ENCODE measurements around the gene SLFN11. TPM values are rescaled to one million over a fixed set of nuclear protein-coding genes. Genes with fewer than 3 reads are reported as not detected.

Gene SLFN11
- total RNA-seq, 1 donor from 2014 or later = 0.25 TPM

DNA sequence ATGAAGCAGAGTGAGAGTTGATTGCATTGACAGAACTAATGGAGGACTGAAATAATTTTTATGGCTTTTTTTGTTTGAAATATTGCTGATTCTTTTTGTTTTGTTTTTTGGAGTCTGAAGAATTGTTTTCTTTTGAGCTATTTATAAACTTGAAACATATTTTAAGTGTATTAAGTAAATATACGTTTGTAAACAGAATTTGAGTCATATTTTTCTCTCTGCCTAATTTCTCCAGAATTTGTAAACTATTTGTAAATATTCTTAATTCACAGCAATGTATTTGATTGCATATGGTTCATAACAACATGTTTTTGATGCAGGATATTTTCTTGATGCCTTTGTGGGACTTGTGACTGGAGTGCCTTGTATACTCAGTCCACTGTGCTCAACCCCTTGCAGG is 50.7 kb downstream of the SLFN11 start:
- peaks cover 18% of the 10 kb centered on the region for H3K27me3 Mint-ChIP-seq (ENCODE audit: low read depth, unreplicated experiment)
- H4K20me1 ChIP-seq (ENCODE audit: insufficient read depth, low read length) = no peaks in the 10 kb centered on the region
- H3K27ac ChIP-seq (ENCODE audit: low read depth, low read length) = no peak overlapping the region
- peaks cover 3% of the 10 kb centered on the region for H3K27me3 ChIP-seq (ENCODE audit: insufficient read depth, low read length)
- H3K36me3 ChIP-seq (ENCODE audit: insufficient read depth, low read length) = no peaks in the 10 kb centered on the region
- no peak overlapping the region for H3K4me3 ChIP-seq (ENCODE audit: insufficient read depth, low read depth, low read length)
- no peaks in the 10 kb centered on the region for H3K4me1 Mint-ChIP-seq (ENCODE audit: low read depth, unreplicated experiment)
- no peak for DNase-seq (ENCODE audit: low read depth)
- H3K9me3 ChIP-seq (ENCODE audit: insufficient read depth, low read depth, low read length) = peaks cover 3% of the 10 kb centered on the region
- no peak overlapping the region for H3K9ac ChIP-seq (ENCODE audit: low read length)
- H3K27ac Mint-ChIP-seq (ENCODE audit: unreplicated experiment) = no peak overlapping the region
- H3K4me3 Mint-ChIP-seq (ENCODE audit: unreplicated experiment) = no peak overlapping the region
- no peaks in the 10 kb centered on the region for H3K36me3 Mint-ChIP-seq (ENCODE audit: low read depth, unreplicated experiment)
- TF ChIP-seq, protein P1, sequence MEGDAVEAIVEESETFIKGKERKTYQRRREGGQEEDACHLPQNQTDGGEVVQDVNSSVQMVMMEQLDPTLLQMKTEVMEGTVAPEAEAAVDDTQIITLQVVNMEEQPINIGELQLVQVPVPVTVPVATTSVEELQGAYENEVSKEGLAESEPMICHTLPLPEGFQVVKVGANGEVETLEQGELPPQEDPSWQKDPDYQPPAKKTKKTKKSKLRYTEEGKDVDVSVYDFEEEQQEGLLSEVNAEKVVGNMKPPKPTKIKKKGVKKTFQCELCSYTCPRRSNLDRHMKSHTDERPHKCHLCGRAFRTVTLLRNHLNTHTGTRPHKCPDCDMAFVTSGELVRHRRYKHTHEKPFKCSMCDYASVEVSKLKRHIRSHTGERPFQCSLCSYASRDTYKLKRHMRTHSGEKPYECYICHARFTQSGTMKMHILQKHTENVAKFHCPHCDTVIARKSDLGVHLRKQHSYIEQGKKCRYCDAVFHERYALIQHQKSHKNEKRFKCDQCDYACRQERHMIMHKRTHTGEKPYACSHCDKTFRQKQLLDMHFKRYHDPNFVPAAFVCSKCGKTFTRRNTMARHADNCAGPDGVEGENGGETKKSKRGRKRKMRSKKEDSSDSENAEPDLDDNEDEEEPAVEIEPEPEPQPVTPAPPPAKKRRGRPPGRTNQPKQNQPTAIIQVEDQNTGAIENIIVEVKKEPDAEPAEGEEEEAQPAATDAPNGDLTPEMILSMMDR (IDR thresholded peaks at IDR 0.05; ENCODE audit: insufficient read depth, low read depth, low read length) = no peak
- no peak for TF ChIP-seq EZH2 (IDR thresholded peaks at IDR 0.05; ENCODE audit: insufficient read depth, low read length)
- no peaks in the 10 kb centered on the region for H3K4me1 ChIP-seq (ENCODE audit: insufficient read depth, low read length)
- H2AFZ ChIP-seq (ENCODE audit: low read depth, low read length) = no peak overlapping the region
- H3K4me2 ChIP-seq (ENCODE audit: low read length) = no peak overlapping the region
- H3K79me2 ChIP-seq (ENCODE audit: insufficient read depth, low read length) = no peaks in the 10 kb centered on the region
- no peak for FAIRE-seq
- peaks cover 13% of the 10 kb centered on the region for H3K9me3 Mint-ChIP-seq (ENCODE audit: unreplicated experiment)

DNA sequence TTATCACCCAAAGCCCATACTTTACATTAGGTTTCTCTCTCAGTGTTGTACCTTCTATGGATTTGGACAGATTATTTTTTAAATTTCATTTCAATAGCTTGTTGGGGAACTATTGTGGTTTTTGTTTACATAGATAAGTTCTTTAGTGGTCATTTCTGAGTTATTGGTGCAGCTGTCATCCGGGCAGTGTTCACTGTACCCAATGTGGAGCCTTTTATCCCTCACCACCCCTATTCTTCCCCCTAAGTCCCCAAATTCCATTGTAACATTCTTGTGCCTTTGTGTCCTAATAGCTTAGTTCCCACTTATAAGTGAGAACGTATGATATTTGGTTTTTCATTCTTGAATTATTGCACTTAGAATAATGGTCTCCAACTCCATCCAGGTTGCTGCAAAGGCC is 57.5 kb downstream of the SLFN11 start:
- FAIRE-seq (no peak), DNase-seq (ENCODE audit: low read depth) (no peak)
- Histone ChIP-seq H2AFZ (ENCODE audit: low read depth, low read length) (no peak overlapping the region), H3K9ac (ENCODE audit: low read length) (no peak overlapping the region), H3K79me2 (ENCODE audit: insufficient read depth, low read length) (no peaks in the 10 kb centered on the region), H3K4me1 (ENCODE audit: insufficient read depth, low read length) (no peaks in the 10 kb centered on the region), H3K4me2 (ENCODE audit: low read length) (no peak overlapping the region), H4K20me1 (ENCODE audit: insufficient read depth, low read length) (no peaks in the 10 kb centered on the region), H3K9me3 (ENCODE audit: insufficient read depth, low read depth, low read length) (no peaks in the 10 kb centered on the region), H3K4me3 (ENCODE audit: insufficient read depth, low read depth, low read length) (no peak overlapping the region), H3K27ac (ENCODE audit: low read depth, low read length) (no peak overlapping the region), H3K27me3 (ENCODE audit: insufficient read depth, low read length) (peaks cover 15% of the 10 kb centered on the region), H3K36me3 (ENCODE audit: insufficient read depth, low read length) (no peaks in the 10 kb centered on the region)
- H3K4me1 Mint-ChIP-seq (ENCODE audit: low read depth, unreplicated experiment) = peaks cover 9% of the 10 kb centered on the region
- no peaks in the 10 kb centered on the region for H3K36me3 Mint-ChIP-seq (ENCODE audit: low read depth, unreplicated experiment)
- no peaks in the 10 kb centered on the region for H3K9me3 Mint-ChIP-seq (ENCODE audit: unreplicated experiment)
- H3K4me3 Mint-ChIP-seq (ENCODE audit: unreplicated experiment) = no peak overlapping the region
- no peak for TF ChIP-seq EZH2 (IDR thresholded peaks at IDR 0.05; ENCODE audit: insufficient read depth, low read length)
- TF ChIP-seq, protein P1 (IDR thresholded peaks at IDR 0.05; ENCODE audit: insufficient read depth, low read depth, low read length) = no peak
- no peak overlapping the region for H3K27ac Mint-ChIP-seq (ENCODE audit: unreplicated experiment)
- H3K27me3 Mint-ChIP-seq (ENCODE audit: low read depth, unreplicated experiment) = peaks cover 10% of the 10 kb centered on the region

DNA sequence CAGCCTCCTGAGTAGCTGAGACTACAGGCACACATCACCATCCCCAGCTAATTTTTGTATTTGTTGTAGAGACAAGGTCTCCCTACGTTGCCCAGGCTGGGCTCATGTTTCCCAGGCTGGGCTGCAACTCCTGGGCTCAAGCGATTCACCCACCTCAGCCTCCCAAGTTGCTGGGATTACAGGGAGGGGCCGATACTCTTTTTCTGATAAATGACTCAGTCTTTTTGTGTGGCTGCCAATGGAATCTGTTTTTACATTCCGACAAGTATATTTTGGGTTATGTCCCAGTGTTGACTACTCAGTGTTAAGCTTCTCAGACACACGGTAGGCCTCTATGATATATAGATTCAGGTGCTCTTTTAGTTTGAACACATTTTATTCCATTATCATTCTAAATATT is 58.1 kb downstream of the SLFN11 start:
- Histone ChIP-seq H2AFZ (ENCODE audit: low read depth, low read length) (no peak overlapping the region), H3K9me3 (ENCODE audit: insufficient read depth, low read depth, low read length) (no peaks in the 10 kb centered on the region), H3K27ac (ENCODE audit: low read depth, low read length) (no peak overlapping the region), H3K4me1 (ENCODE audit: insufficient read depth, low read length) (no peaks in the 10 kb centered on the region), H3K79me2 (ENCODE audit: insufficient read depth, low read length) (no peaks in the 10 kb centered on the region), H4K20me1 (ENCODE audit: insufficient read depth, low read length) (no peaks in the 10 kb centered on the region), H3K27me3 (ENCODE audit: insufficient read depth, low read length) (peaks cover 15% of the 10 kb centered on the region), H3K36me3 (ENCODE audit: insufficient read depth, low read length) (no peaks in the 10 kb centered on the region), H3K9ac (ENCODE audit: low read length) (no peak overlapping the region), H3K4me3 (ENCODE audit: insufficient read depth, low read depth, low read length) (no peak overlapping the region), H3K4me2 (ENCODE audit: low read length) (no peak overlapping the region)
- Mint-ChIP-seq H3K27ac (ENCODE audit: unreplicated experiment) (no peak overlapping the region), H3K4me1 (ENCODE audit: low read depth, unreplicated experiment) (peaks cover 9% of the 10 kb centered on the region), H3K9me3 (ENCODE audit: unreplicated experiment) (no peaks in the 10 kb centered on the region), H3K27me3 (ENCODE audit: low read depth, unreplicated experiment) (peaks cover 10% of the 10 kb centered on the region), H3K36me3 (ENCODE audit: low read depth, unreplicated experiment) (no peaks in the 10 kb centered on the region), H3K4me3 (ENCODE audit: unreplicated experiment) (no peak overlapping the region)
- DNase-seq (ENCODE audit: low read depth) (peak; percentile 87), FAIRE-seq (no peak)
- no peak for TF ChIP-seq EZH2 (IDR thresholded peaks at IDR 0.05; ENCODE audit: insufficient read depth, low read length)

All from astrocyte (in vitro differentiated cells and primary cell).